Esophagus squamous epithelium (tissue), 5 donors: ENCODE results near the gene FILIP1L. TPM values are rescaled to one million over a fixed set of nuclear protein-coding genes. Genes with fewer than 3 reads are reported as not detected.
A peak's percentile ranks its signal among the peaks of the same experiment; 100 is the strongest.

ENCODE experiments used
- DNase-seq: peaks from one replicate; lab custom pipeline; 2025; lab: John Stamatoyannopoulos, UW
- H3K27ac ChIP-seq, 4 donors: fragments of 200-600 bp; sonication (generic); one replicate each; pipeline ENCODE4 v1.5.1; 2016 to 2019; ENCODE audit warnings: mild to moderate bottlenecking in 1 of 4
- H3K27me3 ChIP-seq, 4 donors: fragments of 200-600 bp; sonication (generic); 1 replicate in 3 of 4; 2 replicates in 1 of 4; pipeline versions ENCODE4 v1.5.1 to v1.6.0; 2017 to 2021; ENCODE audit warnings: antibody characterized with exemption in 1 of 4
- H3K36me3 ChIP-seq, 3 donors: fragments of 200-600 bp; sonication (generic); one replicate each; pipeline ENCODE4 v1.5.1; 2016 to 2019
- H3K4me1 ChIP-seq, 3 donors: fragments of 200-600 bp; sonication (generic); one replicate each; pipeline ENCODE4 v1.5.1; 2017 to 2019
- H3K4me3 ChIP-seq, 4 donors: fragments of 200-600 bp; sonication (generic); 1 replicate in 3 of 4; 2 replicates in 1 of 4; pipeline ENCODE4 v1.5.1; 2016 to 2019; ENCODE audit warnings: mild to moderate bottlenecking in 2 of 4, moderate library complexity in 1 of 4
- H3K9me3 ChIP-seq, 3 donors: fragments of 200-600 bp; sonication (generic); one replicate each; pipeline ENCODE4 v1.5.1; 2016 to 2019
- POLR2A ChIP-seq, 4 donors: fragments of 450-650 bp; IDR thresholded peaks; one replicate each; pipeline ENCODE4 v1.6.1; 2017; ENCODE audit warnings: antibody characterized with exemption in 4 of 4, mild to moderate bottlenecking in 4 of 4, moderate library complexity in 3 of 4
- WGBS, 2 donors: methylation state at CpG; one replicate each; pipeline ENCODE4 v1.1.5; 2018; 5-methylcytosine and 5-hydroxymethylcytosine counted together
- intact Hi-C: fragments of 100-400 bp; cut with DNase I; formaldehyde crosslinking; loops from one replicate; pipeline ENCODE4 v1.15.0; 2022
- total RNA-seq, 4 donors: library from RNA; depleted of rRNA; stranded (reverse); fragments of >200 nt; gene quantifications; one replicate each; pipeline ENCODE4 v1.1.0, GENCODE V29; 2016
- TF ChIP-seq, protein P1 (sequence below), 6 experiments: fragments of 450-650 bp in 4 of 6; fragments of 200-600 bp in 2 of 6; sonication (generic) in 2 of 6; IDR thresholded peaks; one replicate each; pipeline ENCODE4 v1.5.1; 2016 to 2019; ENCODE audit warnings: antibody characterized with exemption in 6 of 6, mild to moderate bottlenecking in 4 of 6, moderate library complexity in 4 of 6
- donor health status: DM: yes; HTN: yes; CAD: no.

FILIP1L gene
- total RNA-seq, 4 donors from 2014 or later: 2.5 to 23.5 (median 10.7) TPM

DNA sequence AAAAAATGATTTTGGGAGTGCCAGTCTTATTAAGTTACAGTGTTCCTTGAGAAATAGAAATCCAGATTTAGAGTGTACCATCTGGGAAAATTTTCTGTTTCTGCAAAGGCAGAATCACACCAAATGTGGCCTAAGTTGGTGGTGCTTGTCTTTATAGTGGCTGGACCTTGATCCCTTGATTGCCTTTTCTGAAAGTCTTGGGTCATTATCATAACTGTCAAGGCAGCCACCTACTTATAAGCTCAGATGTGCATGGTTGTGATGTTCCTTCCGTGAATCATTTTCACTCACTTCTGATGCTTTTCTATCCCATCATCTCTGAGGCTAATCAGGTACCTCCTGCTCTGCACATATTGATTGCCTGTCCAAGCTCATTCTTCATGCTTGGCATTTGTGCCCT lies 276.6 kb downstream of the FILIP1L start:
- TF ChIP-seq, protein P1, sequence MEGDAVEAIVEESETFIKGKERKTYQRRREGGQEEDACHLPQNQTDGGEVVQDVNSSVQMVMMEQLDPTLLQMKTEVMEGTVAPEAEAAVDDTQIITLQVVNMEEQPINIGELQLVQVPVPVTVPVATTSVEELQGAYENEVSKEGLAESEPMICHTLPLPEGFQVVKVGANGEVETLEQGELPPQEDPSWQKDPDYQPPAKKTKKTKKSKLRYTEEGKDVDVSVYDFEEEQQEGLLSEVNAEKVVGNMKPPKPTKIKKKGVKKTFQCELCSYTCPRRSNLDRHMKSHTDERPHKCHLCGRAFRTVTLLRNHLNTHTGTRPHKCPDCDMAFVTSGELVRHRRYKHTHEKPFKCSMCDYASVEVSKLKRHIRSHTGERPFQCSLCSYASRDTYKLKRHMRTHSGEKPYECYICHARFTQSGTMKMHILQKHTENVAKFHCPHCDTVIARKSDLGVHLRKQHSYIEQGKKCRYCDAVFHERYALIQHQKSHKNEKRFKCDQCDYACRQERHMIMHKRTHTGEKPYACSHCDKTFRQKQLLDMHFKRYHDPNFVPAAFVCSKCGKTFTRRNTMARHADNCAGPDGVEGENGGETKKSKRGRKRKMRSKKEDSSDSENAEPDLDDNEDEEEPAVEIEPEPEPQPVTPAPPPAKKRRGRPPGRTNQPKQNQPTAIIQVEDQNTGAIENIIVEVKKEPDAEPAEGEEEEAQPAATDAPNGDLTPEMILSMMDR (IDR thresholded peaks at IDR 0.05): no peak
- TF ChIP-seq POLR2A (IDR thresholded peaks at IDR 0.05): no peak
- intact Hi-C loops: loop anchor here (5.0 kb wide), 1 partner anchor 420 kb away; no protein-coding TSS in a partner anchor
- WGBS, 2 donors: 100% methylated on average over 1 of the region's 1 CpG

DNA sequence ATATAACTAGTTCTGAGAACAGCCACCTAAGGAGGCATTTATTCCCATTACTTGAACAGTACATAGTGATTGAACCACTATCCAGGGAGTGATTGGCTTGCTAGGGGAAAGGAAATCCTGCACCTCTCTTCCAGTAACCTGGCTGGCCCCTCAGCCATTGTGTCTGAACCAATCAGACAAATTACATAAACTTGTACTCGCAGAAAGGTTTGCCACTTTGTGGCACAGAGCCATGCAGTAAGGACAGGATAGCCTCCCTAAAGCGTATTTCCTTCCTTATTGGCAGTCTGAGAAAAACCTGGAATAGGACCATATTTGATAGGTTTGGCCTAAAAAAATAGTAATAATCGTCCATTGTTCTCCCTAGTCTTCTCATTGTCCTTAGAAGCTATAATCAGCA lies 277.6 kb downstream of the FILIP1L start:
- no peak overlapping the region for H3K4me3 ChIP-seq
- intact Hi-C loops: loop anchor here (5.0 kb wide), 1 partner anchor 421 kb away; no protein-coding TSS in a partner anchor
- H3K36me3 ChIP-seq: no peaks in the 10 kb centered on the region
- no peaks in the 10 kb centered on the region for H3K27me3 ChIP-seq
- TF ChIP-seq, protein P1 (IDR thresholded peaks at IDR 0.05): no peak
- no peak for TF ChIP-seq POLR2A (IDR thresholded peaks at IDR 0.05)
- peaks cover 0 to 34% (median 0%) of the 10 kb centered on the region in 3 donors for H3K4me1 ChIP-seq
- WGBS, 2 donors: 65 to 79% methylated on average over 3 of the region's 3 CpGs
- H3K9me3 ChIP-seq: no peaks in the 10 kb centered on the region
- no peak for DNase-seq
- no peak overlapping the region for H3K27ac ChIP-seq

More for the DNA sequence above, 276.6 kb downstream of the FILIP1L start:
- no peaks in the 10 kb centered on the region for H3K9me3 ChIP-seq
- no peaks in the 10 kb centered on the region for H3K27me3 ChIP-seq
- no peak for DNase-seq
- H3K27ac ChIP-seq: no peak overlapping the region
- H3K4me1 ChIP-seq: peaks cover 0 to 26% (median 0%) of the 10 kb centered on the region in 3 donors
- H3K36me3 ChIP-seq: no peaks in the 10 kb centered on the region
- H3K4me3 ChIP-seq: no peak overlapping the region

DNA sequence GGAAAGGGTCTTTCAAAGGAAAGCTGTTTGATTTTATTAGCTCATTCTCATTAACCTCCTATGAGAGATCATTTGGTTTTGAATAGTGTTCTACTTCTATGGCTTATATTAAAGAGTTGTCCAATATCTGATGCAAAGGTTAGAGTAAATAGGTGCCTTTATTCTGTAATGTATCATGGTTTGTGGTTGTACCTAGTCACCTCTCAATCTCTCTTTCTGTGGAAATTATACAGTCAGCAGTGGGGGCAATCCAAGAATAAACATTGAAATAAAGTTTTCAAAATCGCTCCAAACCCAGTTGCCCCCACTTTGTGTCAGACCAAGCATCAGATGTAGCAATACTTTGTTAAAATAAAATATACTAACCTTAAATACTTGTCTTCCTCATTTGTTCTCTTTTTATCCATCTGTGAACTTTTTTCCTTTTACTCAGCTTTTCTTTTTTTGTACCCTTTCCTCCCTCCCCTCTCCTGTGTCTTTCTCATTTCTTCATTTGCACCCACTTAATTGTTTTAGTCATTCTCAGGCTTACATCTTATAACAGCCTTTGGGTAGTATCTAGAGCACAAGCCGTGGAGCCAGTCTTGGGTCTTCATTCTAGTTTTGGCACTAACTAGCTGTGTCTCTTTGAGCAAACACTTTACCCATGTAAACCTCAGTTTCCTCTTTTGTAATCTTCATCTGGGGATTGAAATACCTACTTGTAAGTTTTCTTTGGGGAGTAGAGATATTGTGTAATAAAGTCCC lies 279.9 kb downstream of the FILIP1L start:
- Histone ChIP-seq H3K4me1 (peaks cover 0 to 28% (median 0%) of the 10 kb centered on the region in 3 donors), H3K36me3 (no peaks in the 10 kb centered on the region), H3K27me3 (no peaks in the 10 kb centered on the region), H3K4me3 (no peak overlapping the region), H3K9me3 (no peaks in the 10 kb centered on the region), H3K27ac (no peak overlapping the region)
- WGBS, 2 donors: 81 to 83% methylated on average over 2 of the region's 2 CpGs
- no peak for DNase-seq
- no peak for TF ChIP-seq POLR2A (IDR thresholded peaks at IDR 0.05)
- TF ChIP-seq, protein P1 (IDR thresholded peaks at IDR 0.05): no peak
- intact Hi-C loops: no loop called here

DNA sequence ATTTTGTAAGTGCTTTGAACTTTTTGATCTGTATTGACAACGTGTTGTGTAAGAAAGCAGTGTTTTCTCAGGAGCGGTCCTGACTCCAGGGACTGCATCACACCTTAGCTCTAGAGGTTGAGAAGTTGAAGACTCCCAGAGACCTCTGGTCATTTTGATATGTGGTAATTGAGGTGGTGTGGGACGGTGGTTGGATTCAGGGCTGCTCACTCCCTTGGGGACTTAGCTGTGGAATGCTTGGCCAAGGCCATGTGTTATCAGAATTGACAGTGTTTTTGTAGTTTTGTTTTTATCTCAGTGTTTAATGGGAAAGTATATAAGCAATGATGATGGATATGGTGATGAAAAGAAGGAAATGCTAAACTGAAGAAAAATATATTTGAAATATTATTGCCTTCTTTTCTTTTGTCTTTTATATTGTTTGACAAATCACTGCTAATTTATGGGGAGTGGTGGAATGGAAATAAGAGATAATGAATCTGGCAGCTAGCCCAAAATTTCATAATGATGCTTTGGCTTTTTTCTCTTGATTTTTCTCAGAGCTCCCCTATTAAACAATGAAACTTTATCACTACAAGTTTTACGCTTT lies 280.6 kb downstream of the FILIP1L start:
- Histone ChIP-seq H3K27me3 (no peaks in the 10 kb centered on the region), H3K4me1 (peaks cover 0 to 24% (median 0%) of the 10 kb centered on the region in 3 donors), H3K4me3 (no peak overlapping the region), H3K27ac (peak overlapping the region in 1 of 4 donors; percentile 7), H3K9me3 (no peaks in the 10 kb centered on the region), H3K36me3 (no peaks in the 10 kb centered on the region)
- DNase-seq: no peak
- intact Hi-C loops: no loop called here
- TF ChIP-seq POLR2A (IDR thresholded peaks at IDR 0.05): no peak
- TF ChIP-seq, protein P1 (IDR thresholded peaks at IDR 0.05): no peak
- 55 to 73% methylated on average over 4 of the region's 4 CpGs for WGBS, 2 donors

DNA sequence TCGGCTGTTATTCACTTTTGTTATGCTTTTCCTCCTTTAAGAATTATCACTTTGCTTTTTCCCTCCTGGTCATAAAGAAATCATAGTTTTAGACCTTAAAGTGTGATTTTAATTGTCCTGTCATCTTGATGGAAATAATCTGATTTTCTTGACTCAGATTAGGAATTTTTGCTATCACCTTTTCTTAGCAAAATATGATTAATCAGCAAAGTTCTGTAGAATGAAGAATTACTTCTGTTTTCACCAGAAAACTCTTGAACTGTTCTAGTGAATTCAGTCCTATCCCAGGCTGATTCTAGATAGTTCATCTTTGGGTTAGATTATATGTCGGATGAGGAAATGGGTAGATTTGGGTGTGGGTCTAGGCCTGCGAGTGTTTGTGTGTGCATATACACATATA lies 284.5 kb downstream of the FILIP1L start:
- Histone ChIP-seq H3K36me3 (no peaks in the 10 kb centered on the region), H3K4me1 (peaks cover 0 to 21% (median 0%) of the 10 kb centered on the region in 3 donors), H3K27me3 (no peaks in the 10 kb centered on the region), H3K27ac (no peak overlapping the region), H3K9me3 (no peaks in the 10 kb centered on the region), H3K4me3 (no peak overlapping the region)
- intact Hi-C loops: no loop called here
- DNase-seq: no peak
- TF ChIP-seq POLR2A (IDR thresholded peaks at IDR 0.05): no peak
- TF ChIP-seq, protein P1 (IDR thresholded peaks at IDR 0.05): no peak
- whole genome bisulfite sequencing, 2 donors: 84 to 85% methylated on average over 3 of the region's 3 CpGs
